GM19372 (cell line): ENCODE data around the gene WDR1.
"Not testable (repeated sequence)": the region's sequence is repeated elsewhere in the genome, so short reads cannot be mapped to it uniquely, and the experiment has no call there.

Experiments
- ATAC-seq: cut with Tn5 transposase; IDR thresholded peaks from one replicate; pipeline ENCODE4 v1.9.1; 2021; ENCODE audit warnings: mild to moderate bottlenecking, low read depth, moderate library complexity; ENCODE audit not compliant: unreplicated experiment

WDR1 gene

DNA sequence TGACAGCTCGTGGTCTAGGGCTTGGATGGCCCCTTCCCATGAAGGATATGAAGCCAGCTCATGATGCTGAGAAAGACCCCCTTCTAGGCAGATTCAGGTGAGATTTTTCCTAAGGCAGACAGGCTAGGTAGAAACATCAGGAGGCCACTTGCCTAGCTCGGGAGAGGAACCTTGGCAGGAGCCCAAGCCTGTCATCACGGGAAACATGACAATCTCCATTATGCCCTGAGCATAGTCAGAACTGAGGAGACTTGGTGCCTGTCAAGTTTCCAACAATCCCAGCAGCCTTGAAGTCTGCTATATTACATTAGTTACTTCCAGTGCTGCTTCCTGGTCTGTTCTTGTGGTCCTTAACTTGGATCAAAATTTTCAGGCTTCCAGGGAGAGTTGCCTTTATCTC is 18.7 kb upstream of the WDR1 start:
- ATAC-seq, result no peak

DNA sequence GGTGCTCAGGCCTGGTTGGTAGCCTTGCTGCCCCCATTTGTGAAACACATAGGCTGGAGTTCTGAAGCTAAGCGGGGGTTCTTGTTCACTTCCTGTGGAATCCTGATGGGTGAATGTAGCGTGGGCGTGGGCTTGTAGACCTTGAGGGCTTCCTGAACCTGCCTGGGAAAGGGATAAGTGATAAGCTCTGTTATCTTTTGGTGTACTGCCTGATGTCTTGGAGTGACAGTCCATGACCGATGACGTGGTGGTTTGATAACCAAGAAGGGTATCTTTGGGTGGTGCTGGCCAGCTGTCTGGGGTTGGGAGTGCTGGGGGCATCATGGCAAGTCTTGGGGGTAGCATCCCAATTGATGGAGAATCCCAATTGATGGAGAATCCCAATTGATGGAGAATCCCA is 17.5 kb upstream of the WDR1 start:
- ATAC-seq, result no peak

DNA sequence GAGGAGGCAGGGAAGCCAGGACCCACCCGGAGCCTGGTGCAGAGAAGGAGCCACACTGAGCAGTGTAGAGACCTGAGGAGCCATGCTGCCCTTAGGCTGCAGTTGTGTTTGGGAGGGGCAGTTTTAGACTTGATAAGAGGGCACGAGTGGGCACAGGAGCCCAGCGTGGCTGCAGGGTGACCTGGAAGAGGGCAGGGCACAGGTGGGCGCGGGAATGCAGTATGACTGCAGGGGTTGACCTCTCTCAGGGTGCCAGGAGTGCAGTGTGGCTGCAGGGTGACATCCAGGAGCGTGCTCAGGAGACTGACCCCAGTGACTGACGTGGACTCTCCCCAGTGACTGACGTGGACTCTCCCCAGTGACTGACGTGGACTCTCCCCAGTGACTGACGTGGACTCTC is 14.6 kb upstream of the WDR1 start:
- ATAC-seq, result no peak

DNA sequence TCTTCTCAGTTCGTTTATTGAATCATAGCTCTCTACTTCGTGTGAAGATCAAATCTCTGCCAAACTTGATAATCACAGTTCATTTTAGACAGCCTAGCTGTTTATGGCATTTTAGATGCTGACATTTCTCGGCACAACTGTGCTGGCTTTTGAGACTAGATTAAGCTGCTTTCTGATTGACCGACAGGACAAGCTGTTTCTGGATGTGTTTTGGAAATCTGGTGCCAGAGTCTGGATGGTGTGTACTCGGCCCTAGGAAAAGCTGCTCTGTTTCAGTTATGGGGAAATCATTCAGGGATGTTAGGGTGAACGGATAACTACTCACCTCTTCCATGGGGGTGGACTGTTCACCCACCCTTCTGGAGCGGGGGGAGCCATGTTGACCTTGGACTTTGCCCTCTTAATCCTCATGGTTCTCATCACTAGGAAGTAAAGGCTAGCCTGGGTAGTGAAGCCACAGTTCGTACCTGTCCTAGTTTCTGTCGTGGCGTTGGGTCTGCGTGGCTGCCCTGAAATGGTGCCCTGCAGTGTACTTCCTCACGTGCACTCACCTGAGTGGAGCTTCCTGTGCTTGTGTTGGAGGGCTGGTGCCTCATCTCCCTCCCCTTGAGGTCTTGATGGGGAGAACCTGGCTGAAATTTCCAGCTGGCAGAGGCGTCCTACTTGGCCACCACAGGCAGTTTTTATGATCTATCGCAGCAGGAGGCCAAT is 13.7 kb upstream of the WDR1 start:
- ATAC-seq, result no peak

DNA sequence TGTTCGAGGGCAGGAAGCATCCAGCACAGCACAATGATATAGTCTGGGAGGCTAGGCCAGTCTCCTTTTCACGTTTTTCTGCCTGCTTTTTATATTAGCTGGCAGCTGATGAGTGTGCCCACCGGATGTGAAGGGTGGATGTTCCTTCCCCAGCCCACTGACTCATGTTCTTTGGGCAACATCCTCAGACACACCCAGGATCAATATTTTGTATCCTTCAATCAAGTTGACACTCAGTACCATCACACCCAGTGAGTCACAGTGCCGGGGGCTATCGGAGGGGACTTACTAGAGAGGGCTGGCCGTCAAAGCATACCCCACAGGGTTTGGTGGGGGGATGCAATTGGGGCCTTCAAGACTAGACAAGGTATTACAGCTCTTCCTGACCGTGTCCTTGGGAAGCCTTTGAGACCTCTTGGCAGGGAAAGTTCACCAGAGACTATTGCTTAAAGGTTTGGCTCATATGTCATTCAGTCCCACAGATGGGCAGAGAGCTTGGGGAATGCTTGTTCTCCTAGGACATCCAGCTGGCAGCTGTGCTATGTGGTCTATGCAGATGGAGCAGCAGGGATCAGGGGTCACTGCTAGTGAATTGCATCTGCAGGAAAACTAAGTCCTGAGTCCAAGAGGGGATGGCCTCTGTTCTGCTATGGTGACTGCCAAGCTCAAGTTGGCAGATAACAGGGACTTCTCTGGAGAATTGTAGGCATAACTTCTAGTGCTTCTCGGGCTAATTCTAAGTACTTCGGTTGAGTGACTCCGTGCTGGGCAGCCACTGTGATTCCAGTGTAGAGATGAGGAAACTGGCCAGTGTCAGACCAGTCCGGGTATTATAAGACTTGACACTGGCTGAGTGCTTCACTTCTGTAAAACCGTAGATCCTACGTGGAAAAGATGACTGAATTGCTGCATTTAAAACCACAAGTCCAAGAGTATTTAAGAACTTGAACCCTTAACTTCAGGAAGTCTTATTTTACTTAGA is 12.9 kb upstream of the WDR1 start:
- ATAC-seq, result no peak

DNA sequence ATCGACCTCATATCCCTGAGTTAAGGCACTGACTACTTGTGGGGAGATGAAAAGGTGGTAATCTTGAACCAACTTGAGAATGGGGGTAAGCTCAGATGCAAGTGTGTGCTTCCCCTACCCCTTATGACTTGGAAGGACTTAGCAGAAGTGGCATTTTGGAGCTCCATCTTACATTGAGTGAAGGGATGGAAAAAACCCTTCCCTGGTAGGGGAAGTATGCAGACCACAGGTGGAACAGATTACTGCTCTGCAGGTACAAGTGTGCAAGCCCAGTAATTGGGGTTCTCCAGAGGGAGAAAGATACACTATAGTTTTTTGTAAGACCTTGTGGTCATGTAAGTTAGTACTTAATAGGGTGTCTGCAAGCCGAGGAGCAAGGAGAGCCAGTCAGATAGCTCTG is 12.2 kb upstream of the WDR1 start:
- ATAC-seq, result no peak

DNA sequence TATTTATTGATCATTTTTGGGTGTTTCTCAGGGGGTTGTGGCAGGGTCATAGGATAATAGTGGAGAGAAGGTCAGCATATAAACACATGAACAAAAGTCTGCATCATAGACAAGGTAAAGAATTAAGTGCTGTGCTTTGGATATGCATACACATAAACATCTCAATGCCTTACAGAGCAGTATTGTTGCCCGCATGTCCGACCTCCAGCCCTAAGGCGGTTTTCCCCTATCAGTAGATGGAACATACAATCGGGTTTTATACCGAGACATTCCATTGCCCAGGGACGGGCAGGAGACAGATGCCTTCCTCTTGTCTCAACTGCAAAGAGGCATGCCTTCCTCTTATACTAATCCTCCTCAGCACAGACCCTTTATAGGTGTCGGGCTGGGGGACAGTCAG is 10.9 kb upstream of the WDR1 start:
- ATAC-seq, result not testable (repeated sequence)

DNA sequence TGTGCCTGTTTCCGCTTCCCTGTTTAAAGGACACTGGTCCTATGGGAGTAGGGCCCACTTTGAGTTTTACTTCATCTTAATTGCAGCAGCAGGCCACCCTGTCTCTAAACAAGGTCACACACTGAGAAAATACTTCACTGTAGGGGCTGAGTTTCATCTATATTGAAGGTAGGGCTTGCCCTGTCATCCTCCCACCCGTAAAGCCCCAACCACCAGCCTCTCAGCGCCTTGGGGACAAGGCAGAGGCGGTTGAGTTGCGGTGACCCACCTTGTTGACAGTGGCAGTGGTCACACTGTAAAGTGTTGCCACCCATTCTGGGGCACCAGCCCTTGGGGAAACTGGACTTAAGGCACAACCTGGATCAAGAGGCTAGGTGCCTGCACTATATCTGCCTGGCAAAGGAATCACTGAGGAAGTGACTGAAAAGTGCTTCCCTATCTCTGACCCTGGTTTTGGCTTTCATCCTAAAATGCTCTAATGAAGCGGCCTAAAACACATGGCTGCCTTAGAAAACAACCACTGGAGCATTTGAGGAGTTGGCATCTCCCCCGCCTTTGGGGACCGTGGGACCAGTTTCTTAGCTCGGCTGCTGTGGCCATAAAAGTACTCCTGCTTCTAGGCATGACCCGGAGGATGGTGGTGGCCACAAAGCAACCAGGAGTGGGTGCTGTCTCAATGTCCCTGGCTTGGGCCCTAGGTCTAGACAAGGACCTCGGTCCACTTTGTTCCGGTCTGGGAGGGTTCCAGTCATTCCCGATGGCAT is 7.8 kb upstream of the WDR1 start:
- no peak for ATAC-seq

DNA sequence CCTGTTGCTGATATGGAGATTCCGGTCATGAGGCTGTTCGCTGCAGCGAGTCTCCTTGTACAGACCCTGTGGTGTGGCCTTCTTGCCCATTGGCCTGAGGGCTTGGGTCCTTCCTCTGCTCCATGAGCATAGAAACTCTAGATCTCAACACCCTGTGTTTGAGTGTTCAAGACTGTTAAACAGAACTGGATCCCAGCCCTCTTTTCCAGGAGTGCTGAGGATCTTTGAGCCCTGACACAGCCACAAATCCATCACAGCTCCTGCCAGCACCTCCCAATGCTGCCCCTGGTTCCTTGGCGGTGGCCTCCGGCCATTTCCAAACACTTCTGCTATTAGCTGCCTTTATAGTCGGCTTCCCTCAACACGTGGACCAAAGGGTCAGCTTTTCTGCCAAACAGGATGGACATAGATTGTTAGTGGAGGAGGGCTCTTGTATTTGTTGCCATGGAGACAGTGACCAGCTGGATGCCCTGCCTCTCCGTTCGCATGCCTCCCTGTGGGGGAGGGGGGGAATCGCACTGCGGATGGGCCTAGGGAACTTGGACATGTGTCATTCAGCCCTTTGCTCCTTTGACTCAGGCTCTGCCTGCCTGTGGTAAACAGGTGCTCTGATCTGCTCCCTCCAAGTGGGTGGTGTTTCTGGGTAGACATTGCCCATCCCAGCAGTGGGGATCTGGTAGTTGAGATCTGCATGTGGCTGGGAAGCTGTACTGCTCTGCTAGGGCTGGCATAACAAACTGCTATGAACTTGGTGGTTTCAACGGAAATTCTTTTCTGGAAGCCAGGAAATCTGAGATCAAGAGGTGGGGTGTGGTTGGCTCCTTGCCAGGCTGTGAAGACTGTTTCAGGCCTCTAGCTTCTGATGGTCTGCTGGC is 6.9 kb upstream of the WDR1 start:
- ATAC-seq, result no peak

DNA sequence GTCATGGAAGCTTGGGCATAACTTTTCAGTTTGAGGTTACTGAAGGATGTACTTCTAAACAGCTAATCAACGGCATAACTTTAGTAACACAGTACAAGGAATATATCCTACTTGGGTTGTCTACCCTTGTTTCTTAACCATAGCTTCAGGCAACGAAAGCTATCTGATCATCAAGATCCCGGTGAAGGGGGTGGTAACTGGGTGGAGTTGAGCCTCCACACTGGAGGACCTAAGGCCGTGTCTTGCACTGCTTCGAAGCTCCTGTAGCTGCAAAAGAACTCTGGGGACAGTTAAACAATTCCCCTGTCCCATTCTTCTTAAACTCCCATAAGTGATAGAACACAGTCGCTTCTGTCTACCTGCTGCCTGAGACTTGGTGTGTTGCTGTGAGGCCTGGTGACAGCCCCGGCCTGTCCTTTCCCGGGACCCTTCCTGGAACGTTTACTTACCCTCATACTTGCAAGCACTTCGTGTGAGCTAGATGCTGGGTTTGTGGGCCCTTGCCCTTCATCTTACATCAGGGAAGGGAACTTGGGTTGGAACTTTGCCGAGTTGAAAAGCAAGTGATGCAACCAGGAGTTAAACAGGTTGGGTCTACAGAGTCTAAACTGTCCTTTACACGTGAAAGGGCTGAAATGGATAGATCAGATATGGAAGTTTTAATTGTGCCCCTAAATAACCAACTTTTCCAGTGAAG is 5.8 kb upstream of the WDR1 start:
- no peak for ATAC-seq

DNA sequence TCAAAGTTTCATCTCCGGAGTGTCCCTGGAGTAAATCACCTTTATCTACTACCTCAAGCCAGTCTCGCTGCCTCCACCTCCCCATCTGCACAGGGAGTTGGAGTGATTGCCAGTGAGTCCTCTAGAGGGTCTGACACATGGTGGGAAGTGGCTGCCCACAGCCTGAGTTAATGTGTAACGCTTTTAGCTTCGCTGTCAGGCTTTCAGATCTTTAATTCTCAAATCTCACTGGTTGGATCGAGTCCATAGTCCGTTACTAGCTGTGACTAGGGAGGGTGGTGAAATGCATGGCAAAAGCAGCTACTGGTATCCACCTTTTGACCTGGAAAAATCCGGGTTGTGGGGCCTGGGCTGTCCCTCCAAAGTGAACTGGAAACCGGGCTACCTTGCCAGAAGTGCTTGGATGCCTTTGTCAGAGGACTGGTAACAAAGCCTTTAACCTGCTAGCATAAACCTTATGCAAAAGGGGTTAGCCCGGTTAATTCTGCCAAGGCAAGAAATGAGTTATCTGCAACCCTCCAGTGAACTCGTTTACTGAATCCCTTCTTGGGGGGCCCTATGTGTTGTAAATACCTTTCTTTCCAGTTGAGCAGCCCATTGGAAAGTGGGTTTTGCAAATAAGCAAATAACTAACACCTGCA is 5.1 kb upstream of the WDR1 start:
- no peak for ATAC-seq

DNA sequence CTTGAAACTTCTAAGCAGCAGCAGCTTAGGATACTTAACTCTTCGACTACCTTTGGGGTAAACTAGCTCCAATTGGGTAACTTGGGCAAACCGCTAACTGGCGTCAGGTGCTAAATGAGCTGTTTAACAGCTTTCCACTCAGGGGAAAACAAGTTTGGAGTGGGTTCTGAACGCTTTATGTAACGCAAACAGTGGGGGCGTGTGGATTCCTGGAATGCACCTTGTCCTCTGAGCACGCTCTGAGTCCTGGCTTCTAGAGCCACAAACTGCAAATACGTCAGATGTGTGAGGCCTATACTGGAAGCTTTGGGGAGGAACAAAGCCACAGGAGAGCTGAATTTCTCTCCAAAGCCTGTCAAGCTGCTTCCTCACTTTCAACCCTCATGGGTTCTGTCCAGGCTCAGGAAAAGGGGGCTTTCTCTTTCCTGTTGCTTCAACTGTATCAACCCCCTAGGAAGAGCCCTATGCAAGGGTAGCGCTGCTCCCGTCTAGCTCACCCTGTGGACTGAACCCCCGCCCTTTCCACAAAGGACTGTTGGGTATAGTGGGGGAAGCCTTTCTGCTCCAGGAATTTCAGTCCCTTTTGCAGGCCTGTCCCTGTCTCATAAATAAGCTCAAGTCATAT is 4.5 kb upstream of the WDR1 start:
- ATAC-seq, result no peak

DNA sequence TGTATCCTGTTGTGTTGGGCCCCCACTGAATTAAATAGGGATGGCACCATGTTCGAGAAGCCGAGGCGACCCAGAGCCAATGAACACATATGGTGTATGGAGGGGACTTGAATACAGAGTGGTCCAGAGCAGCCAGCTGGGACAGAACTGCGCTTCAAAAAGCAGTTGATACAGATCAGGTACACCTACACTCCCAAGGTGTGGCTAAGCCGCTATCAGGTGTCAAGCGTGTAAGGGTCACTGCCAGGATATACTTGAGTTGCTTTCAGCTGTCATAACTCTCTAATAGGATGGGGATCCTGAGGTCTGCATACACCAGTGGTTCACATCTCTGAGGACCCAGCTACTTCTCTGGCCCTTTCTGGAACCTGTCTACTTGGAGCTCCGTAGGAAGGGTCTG is 3.2 kb upstream of the WDR1 start:
- no peak for ATAC-seq

DNA sequence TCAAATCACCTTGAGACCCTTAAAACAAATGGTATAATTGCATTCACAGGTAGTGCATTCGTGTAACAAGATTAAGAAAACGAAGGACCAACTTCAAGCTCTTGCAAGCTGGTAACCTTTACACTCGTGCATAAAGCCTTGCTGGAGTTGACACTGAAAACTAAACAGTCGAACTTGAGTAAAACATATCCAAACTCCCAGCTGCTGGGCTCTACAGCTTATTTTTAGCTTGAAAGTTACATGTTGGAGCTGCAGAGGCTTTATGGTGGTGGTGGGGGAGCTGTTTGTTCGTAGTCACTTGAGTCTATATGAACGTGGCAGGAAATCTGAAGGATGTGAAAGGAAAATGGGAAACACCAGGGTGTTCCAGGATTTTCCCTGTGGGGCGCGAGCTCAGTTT is 2.7 kb upstream of the WDR1 start:
- ATAC-seq, result no peak

DNA sequence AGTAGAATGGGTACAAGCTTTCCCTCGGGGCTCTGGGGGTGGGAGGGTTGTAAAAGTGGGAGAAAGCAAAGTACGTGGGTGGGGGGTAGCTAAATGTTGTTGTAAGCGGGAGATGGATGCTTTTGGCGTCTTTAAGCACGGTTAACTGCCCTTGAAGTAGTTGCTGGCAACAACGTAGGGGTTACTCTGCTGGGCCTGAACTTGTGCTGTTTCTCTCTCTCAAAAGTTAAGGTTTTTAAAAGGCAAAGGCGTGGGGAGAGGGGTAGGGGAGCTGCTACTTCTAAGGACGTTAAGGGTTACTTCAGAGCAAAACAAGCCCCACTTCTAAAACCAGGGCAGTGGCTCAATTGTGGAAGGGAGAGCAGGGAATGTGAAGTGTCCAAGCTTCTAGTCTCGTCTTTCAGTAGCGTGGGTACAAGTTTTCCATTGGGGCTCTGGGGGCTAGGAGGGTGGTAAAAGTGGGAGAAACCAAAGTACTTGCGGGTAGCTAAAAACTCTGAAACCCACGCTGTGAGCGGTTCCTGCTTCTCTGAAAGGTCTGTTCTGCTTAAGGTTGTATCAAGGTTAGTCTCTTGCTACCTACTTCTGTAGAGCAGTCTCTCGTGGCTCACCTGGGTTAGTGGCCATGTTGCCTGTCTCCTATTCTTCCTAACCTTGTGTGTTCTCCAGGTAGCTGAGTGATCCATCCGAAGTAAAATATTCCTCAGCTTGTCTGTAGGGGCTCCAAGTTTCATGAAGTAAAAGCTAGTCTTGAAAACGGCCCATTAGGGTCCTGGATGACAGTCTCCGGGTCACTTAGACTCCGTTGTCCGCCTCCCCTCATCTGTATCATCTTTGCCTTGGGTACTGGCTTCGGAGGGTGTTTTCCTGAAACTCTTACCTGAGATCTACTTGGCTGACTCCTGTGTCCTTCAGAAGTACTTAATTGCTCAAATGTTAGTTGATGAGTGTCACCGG is 1.7 kb upstream of the WDR1 start:
- ATAC-seq, result no peak

DNA sequence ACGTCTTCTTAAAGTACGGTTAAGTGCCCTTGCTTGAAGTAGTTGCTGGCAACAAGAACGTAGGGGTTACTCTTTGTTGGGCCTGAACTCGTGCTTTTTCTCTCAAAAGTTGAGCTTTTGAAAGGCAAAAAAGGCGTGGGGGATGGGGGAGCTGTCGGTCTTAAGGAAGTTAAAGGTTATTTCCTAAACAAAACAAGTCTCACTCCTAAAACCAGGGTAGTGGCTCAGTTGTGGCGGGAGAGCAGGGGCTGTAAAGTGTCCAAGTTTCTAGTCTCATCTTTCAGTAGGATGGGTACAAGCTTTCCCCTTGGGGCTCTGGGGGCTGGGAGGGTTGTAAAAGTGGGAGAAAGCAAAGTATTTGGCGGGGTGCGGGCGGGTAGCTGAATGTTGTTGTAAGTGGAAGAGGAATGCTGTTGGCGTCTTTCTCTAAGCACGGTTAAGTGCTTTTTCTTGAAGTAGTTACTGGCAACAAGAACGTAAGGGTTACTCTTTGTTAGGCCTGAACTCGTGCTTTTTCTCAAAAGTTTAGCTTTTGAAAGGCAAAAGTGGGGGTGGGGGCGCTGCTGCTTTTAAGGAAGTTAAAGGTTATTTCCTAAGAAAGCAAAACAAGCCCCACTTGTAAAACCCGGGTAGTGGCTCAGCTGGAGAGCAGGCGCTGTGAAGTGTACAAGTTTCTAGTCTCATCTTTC is 904 bp upstream of the WDR1 start:
- peak; percentile 0 for ATAC-seq
